Transverse colon (tissue), 4 donors: Measurements from ENCODE around the gene ZNF385B.

ENCODE experiments used
- CTCF ChIP-seq, 5 experiments: fragments of 200-600 bp in 3 of 5; fragments of 450-650 bp in 2 of 5; sonication (generic) in 3 of 5; IDR thresholded peaks; 1 replicate in 2 of 5; 2 replicates in 3 of 5; pipeline ENCODE4 v1.5.1; 2016 to 2017; ENCODE audit warnings: antibody characterized with exemption in 5 of 5, inconsistent platforms in 3 of 5, mild to moderate bottlenecking in 2 of 5, moderate library complexity in 1 of 5
- EP300 ChIP-seq: sonication (generic); formaldehyde crosslinking; IDR thresholded peaks from one replicate; pipeline ENCODE4 v1.6.1; 2017; ENCODE audit warnings: antibody characterized with exemption, low read depth
- POLR2AphosphoS5 ChIP-seq, 3 donors: sonication (generic); formaldehyde crosslinking; IDR thresholded peaks; one replicate each; pipeline ENCODE4 v1.6.1; 2016; ENCODE audit warnings: antibody characterized with exemption in 3 of 3

GRCh38 chr2:179855673-179856072 lies 5.7 kb downstream of the ZNF385B start:
- TF ChIP-seq CTCF (IDR thresholded peaks at IDR 0.05) (no peak), EP300 (no peak), POLR2AphosphoS5 (IDR thresholded peaks at IDR 0.05) (no peak)
